Measurements from ENCODE around the gene MST1. TPM values are rescaled to one million over a fixed set of nuclear protein-coding genes. Genes with fewer than 3 reads are reported as not detected.

Gene MST1
- total RNA-seq, 1 donor from 2014 or later, result 2.7 TPM

DNA sequence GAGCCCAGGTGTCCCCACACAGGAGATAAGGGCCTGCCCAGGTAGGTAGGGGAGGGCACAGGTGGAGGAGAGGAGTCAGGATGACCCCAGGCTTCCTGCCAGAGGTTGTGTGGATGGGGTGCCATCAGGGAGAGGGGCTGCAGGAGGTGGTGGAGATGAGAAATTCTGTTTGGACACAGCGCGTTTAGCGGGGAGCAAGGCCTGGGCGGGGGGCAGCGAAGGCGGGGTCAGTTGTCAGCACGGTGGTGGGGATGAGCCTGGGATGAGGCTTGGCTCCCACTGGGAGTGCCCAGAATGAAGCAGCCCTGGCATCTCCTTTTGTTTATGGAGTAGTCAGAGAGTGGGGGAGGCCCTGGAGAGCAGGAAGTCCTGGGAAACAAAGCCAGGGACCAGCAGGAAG lies 14.7 kb upstream of the MST1 start:
- H3K4me1 Mint-ChIP-seq, result no peaks in the 10 kb centered on the region
- peaks cover 2% of the 10 kb centered on the region for H3K36me3 Mint-ChIP-seq
- no peaks in the 10 kb centered on the region for H3K27me3 ChIP-seq
- H3K27ac ChIP-seq, result no peak overlapping the region
- TF ChIP-seq EZH2phosphoT487 (IDR thresholded peaks at IDR 0.05) (no peak), EZH2 (IDR thresholded peaks at IDR 0.05) (no peak)
- TF ChIP-seq, protein P1, sequence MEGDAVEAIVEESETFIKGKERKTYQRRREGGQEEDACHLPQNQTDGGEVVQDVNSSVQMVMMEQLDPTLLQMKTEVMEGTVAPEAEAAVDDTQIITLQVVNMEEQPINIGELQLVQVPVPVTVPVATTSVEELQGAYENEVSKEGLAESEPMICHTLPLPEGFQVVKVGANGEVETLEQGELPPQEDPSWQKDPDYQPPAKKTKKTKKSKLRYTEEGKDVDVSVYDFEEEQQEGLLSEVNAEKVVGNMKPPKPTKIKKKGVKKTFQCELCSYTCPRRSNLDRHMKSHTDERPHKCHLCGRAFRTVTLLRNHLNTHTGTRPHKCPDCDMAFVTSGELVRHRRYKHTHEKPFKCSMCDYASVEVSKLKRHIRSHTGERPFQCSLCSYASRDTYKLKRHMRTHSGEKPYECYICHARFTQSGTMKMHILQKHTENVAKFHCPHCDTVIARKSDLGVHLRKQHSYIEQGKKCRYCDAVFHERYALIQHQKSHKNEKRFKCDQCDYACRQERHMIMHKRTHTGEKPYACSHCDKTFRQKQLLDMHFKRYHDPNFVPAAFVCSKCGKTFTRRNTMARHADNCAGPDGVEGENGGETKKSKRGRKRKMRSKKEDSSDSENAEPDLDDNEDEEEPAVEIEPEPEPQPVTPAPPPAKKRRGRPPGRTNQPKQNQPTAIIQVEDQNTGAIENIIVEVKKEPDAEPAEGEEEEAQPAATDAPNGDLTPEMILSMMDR (IDR thresholded peaks at IDR 0.05), result no peak
- H3K4me3 Mint-ChIP-seq, result no peak overlapping the region
- H2AFZ ChIP-seq (replicated peaks), result no peak overlapping the region
- H3K79me2 ChIP-seq (ENCODE audit: low read depth), result no peaks in the 10 kb centered on the region
- no peaks in the 10 kb centered on the region for H3K36me3 ChIP-seq
- DNase-seq (ENCODE audit: low spot score), result no peak
- H4K20me1 ChIP-seq (ENCODE audit: low read depth), result no peaks in the 10 kb centered on the region
- no peaks in the 10 kb centered on the region for H3K4me1 ChIP-seq
- H3K9me3 ChIP-seq (ENCODE audit: low read depth), result no peaks in the 10 kb centered on the region
- H3F3A ChIP-seq (ENCODE audit: low read depth), result no peaks in the 10 kb centered on the region
- H3K27ac Mint-ChIP-seq, result no peak overlapping the region
- no peak overlapping the region for H3K9ac ChIP-seq
- H3K9me3 Mint-ChIP-seq, result no peaks in the 10 kb centered on the region
- H3K27me3 Mint-ChIP-seq (ENCODE audit: insufficient read depth, low read depth), result peaks cover 2% of the 10 kb centered on the region
- no peak overlapping the region for H3K4me2 ChIP-seq
- H3K4me3 ChIP-seq, result no peak overlapping the region

DNA sequence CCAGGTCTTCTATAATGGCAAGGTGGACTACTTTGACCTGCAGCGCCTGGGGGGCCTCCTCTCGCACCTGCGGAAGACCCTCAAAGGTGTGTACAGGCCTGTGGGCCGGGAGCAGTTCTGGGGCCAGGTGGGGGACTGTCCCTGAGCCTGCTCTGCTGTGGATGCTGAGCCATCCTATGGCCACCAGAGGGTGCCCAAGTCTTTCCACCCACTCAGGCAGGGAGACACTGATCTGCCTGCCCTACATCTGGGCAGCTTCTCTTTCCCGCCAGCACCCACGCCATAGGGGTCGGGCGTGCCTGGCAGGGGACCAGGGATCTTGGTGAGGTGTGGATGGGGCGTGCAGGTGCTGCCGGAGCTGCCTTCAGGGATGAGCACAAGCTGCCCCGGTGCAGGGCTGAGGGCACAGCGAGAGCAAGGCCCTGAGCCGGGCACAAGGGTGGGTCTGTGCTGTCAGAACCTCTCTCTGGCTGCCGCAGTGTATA lies 14.2 kb upstream of the MST1 start:
- Histone ChIP-seq H3K4me1 (no peaks in the 10 kb centered on the region), H3K4me3 (no peak overlapping the region), H3K27me3 (no peaks in the 10 kb centered on the region), H4K20me1 (ENCODE audit: low read depth) (no peaks in the 10 kb centered on the region), H3K36me3 (no peaks in the 10 kb centered on the region), H3F3A (ENCODE audit: low read depth) (no peaks in the 10 kb centered on the region), H3K9me3 (ENCODE audit: low read depth) (no peaks in the 10 kb centered on the region), H3K79me2 (ENCODE audit: low read depth) (no peaks in the 10 kb centered on the region), H2AFZ (replicated peaks) (no peak overlapping the region), H3K4me2 (no peak overlapping the region), H3K9ac (no peak overlapping the region), H3K27ac (no peak overlapping the region)
- H3K27ac Mint-ChIP-seq, result peak overlapping the region; percentile 79
- TF ChIP-seq, protein P1 (IDR thresholded peaks at IDR 0.05), result peak; percentile 73
- TF ChIP-seq EZH2 (IDR thresholded peaks at IDR 0.05), result no peak
- H3K4me1 Mint-ChIP-seq, result no peaks in the 10 kb centered on the region
- no peak overlapping the region for H3K4me3 Mint-ChIP-seq
- peaks cover 2% of the 10 kb centered on the region for H3K27me3 Mint-ChIP-seq (ENCODE audit: insufficient read depth, low read depth)
- no peaks in the 10 kb centered on the region for H3K9me3 Mint-ChIP-seq
- DNase-seq (ENCODE audit: low spot score), result peak; percentile 75
- peaks cover 2% of the 10 kb centered on the region for H3K36me3 Mint-ChIP-seq

DNA sequence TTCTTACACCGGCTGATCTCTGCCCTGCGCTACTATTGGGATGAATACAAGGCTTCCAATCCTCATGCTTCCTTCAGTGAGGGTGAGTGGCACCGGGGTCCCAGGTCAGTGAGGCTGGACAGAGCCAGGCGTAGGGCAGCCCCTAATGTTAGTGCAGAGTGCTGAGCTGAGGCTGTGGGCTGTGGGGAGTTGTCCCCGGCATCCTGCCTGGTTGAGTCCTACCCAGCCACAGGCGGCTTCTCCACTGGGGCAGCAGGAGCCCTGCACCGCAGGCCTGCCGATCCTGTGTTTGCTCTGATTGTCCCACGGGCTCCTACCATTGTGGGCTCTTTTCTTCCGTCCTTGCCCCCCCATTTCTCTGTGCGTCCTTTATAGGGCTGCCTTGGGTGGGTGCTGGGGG lies 13.4 kb upstream of the MST1 start:
- Histone ChIP-seq H3F3A (ENCODE audit: low read depth) (no peaks in the 10 kb centered on the region), H3K36me3 (no peaks in the 10 kb centered on the region)
- no peak overlapping the region for H3K27ac Mint-ChIP-seq

More for the DNA sequence above, 13.4 kb upstream of the MST1 start:
- Mint-ChIP-seq H3K27me3 (ENCODE audit: insufficient read depth, low read depth) (peaks cover 2% of the 10 kb centered on the region), H3K4me1 (no peaks in the 10 kb centered on the region), H3K36me3 (peaks cover 2% of the 10 kb centered on the region), H3K9me3 (no peaks in the 10 kb centered on the region), H3K4me3 (peak overlapping the region; percentile 24)
- Histone ChIP-seq H3K9me3 (ENCODE audit: low read depth) (no peaks in the 10 kb centered on the region), H3K4me2 (no peak overlapping the region), H3K4me1 (no peaks in the 10 kb centered on the region), H4K20me1 (ENCODE audit: low read depth) (no peaks in the 10 kb centered on the region), H3K4me3 (no peak overlapping the region), H2AFZ (replicated peaks) (no peak overlapping the region), H3K9ac (no peak overlapping the region), H3K27me3 (no peaks in the 10 kb centered on the region), H3K27ac (no peak overlapping the region), H3K79me2 (ENCODE audit: low read depth) (no peaks in the 10 kb centered on the region)
- DNase-seq (ENCODE audit: low spot score), result no peak
- TF ChIP-seq EZH2 (IDR thresholded peaks at IDR 0.05), result no peak
- TF ChIP-seq EZH2phosphoT487 (IDR thresholded peaks at IDR 0.05), result no peak
- TF ChIP-seq, protein P1 (IDR thresholded peaks at IDR 0.05), result no peak
